EL (cell line): ENCODE measurements around the gene TMEM260.

Source experiments
- DNase-seq: peaks from one replicate; pipeline ENCODE4 v3.0.0-alpha.2; 2016

Gene TMEM260

DNA sequence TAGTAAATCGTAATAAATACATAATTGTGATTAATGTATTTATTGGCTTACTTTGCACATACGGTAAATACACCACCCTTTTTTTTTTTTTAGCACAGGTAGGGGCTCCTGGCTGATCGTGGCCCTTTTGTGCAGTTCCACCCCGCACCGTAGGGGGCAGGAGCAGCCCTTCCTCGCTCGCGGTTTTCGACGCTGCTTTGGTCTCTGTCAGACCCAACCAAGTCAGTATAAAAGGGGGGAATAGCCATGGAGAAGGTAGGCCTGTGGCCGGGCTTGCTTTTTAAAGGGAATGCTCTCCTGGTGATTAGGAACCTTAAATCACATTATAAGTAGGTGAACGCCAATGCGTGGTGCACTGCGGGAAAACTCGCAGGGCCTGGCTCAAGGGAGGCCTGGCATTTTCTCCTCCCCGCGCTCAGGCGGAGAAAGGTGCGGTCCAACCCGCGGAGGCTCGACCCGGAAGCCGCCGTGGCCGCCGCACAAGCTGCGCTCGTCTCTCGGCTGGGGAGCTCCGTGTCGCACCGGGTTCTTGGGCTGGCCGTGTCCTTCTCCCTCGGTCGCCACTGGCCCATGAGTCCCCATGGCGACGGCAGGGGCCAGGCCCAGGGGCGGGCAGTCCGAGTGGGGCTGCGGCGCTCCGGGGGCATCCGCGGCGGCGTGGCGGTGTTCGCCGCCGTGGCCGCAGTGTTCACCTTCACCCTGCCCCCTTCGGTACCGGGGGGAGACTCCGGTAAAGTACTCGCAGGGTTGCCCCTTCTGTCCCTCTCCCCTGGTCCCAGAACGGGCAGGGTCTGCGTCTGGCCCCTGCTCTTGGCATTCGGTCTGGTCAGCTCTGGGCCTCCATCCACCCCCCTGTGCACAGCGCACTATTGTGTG is at the start of gene TMEM260:
Gene TMEM260, plus strand, starts transcription at position 454 of the 876 bp plus-strand sequence. Its CDS starts 117 bp downstream, at position 571.
- DNase-seq, result peak; percentile 82

DNA sequence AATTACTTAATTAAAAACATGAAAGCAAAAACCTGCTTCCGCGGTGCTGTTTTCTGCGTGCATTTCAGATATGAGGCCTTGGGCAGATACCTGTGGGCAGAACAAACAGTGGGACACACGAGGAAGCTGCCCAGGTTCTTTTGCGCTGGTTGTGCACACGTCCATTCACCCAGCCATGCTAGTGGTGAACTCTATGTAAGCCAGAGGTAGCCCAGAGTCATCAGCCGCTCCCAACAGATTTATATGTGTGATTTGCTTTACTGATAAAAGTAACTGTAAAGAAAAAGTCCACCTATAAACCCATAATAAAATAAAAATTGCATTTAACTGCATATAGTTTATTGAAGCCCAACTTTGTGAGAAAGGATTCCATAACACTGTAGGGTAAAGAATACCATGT is 47.1 kb upstream of the TMEM260 start:
- DNase-seq, result no peak

DNA sequence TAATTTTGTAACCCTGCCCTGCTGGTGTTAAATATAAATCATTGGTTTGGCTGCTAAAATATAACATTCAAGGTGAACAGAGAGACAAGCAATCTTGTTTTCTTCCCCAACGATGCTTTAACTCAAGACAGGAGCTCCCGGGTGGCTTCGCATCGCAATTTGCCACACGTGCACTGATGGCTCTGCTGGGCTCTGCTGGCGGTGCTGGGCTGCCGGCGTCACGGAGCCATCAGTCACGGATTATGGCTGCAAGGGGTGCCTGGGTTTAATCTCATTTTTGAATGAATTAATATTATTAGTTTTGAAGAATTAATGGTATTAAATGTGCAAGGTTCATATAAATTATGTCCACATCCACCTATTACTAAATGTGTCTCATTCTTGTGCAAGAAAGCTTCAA is 44.9 kb upstream of the TMEM260 start:
- no peak for DNase-seq

DNA sequence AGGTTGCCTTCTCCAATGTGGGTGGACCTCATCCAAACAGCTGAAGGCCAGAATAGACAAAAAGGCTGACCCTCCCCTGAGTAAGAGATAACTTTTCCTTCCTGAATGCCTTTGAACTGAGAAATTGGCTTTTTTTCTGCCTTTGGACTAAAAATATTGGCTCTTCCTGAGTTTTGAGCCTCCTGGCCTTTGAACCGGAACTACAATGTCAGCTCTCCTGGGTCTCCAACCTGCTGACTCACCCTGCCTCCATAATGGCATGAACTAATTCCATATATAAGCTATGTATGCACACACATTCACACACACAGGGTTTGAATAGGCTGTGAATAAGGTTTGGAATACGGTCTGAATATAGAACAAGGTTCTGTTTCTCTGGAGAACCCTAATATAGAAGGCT is 39.7 kb upstream of the TMEM260 start:
- no peak for DNase-seq

DNA sequence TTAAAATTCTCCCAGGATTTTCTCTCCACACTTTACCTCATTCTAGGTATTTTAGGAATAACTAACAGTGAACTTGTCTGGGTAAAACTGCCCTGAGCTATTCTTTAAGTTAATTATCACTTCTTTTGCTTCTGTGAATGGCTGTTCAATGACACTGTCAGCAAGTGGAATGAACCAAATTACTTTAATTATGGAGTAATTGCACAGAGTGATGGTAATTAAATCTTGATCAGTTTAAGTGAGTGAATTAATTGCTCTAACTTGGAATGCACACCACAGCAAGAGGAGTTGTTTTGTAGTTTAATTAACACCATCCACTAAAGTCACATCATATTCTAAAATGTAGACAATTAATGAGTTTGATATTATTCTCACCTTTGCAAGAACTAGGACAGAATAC is 36.2 kb upstream of the TMEM260 start:
- DNase-seq, result no peak

DNA sequence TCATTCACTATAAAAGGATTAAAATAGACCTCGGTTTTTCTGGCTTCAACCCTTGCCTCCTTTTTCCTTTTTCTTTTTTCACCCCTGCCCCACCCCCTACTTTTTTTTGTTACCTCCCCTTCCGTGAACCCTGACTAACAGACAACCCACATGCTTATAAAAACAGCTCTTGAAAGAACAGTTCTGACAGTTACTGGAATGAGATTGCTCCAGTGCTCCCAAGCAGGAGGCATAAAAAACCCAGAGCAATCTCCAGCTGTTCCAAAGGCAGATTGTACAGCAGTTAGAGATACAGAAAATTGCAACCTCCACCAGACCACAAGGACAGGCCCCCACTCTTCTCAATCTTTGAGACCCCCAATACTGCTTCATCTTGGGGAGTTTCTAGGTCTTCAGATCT is 29.9 kb upstream of the TMEM260 start:
- DNase-seq, result no peak

DNA sequence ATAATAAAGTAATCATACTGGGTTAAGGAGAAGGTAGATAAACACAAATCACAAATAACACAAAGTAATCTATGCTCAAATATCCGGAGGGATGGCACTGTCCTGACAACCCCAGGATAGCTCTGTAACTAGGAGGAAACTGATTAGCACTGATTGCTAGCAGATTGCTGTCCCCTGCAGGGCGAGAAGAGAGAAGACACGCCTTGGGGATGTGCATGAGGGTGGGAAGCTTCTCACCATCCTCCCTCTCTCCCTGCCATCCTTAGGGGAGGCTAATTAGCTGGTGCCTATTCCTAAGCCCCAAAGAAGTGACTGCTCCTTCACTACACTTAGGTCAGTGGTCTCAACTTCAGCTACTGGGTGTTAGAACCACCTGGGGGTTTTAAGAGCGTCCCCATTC is 27.0 kb upstream of the TMEM260 start:
- DNase-seq, result no peak

DNA sequence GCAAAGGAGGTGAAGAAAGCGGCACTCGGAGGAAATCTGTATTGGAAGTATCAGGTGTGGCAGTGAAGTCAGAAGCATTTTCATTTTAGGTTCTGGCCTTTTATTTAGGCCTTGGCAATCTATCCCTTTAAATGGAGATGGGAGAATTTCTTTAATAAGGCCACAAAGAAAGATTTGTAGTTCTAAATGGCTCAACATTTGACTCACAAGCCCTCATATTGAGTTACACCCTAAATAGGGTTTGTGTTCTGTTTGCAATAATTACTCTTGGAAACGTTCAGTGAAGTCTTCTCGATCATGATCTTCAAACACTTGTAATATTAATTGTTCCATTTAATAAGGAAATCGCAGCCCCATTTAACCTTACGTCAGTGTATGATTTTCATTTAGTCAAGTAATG is 25.3 kb upstream of the TMEM260 start:
- no peak for DNase-seq

DNA sequence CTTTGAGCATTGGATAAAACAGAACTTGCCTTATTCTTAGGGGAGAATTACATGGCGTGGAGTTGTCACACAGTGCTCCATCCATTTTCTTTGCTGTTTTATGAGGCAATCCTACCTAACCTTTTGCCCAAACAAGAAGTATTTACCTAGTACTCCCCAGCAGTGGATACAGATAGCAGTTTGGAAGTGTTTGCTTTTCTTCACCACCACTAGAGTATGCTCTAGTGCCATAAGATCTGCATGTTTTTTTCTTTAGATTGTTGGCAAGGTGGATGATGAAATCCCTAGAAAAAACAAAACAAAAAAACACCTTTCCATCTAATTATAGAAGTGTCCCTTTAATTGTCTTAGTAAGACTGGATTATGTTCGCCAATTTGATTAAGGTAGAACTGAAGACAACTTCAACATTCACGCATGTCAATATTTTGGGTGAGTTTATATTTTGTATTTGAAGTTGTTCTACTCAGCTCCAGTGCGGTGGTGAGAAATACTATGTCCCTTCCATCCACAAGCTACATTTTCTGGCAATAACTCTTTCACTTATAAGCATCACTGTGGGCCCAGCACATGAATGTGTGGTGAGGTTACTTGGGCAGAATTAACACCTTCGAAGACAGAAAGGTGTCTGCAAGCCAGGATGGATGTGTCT is 23.6 kb upstream of the TMEM260 start:
- DNase-seq, result peak; percentile 5

DNA sequence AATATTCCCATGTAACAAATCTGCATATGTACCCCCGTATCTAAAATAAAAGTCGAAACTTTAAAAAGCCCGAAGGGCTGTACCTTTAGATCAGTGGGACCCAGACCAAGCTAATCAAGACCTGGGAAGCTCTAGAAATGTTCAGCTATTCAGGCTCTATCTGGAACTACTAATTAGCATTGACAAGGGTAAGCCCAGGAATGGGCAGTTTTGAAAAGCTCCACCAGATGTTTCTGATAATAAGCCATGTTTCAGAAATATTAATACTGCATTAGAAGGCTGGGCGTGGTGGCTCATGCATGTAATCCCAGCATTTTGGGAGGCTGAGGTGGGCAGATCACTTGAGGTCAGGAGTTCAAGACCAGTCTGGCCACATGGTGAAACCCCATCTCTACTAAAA is 20.4 kb upstream of the TMEM260 start:
- DNase-seq, result no peak

DNA sequence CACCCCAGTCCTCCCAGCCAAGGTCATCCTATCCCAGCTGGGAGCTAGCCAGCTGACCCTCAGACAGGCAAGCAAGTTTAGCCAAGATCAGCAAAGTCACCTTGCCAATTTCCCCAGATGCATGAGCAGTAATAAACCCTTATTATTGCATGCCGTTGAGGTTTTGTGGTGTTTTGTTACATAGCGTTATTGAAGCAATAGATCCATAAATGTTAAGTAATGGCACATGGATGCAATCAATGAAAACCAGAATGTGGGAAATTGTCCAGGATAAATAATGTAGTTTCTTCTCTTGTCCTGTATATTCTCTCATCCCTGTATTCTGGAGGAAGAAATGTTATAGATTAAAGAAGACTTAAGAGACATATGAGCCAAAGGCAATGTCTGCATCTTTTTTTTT is 18.0 kb upstream of the TMEM260 start:
- no peak for DNase-seq

DNA sequence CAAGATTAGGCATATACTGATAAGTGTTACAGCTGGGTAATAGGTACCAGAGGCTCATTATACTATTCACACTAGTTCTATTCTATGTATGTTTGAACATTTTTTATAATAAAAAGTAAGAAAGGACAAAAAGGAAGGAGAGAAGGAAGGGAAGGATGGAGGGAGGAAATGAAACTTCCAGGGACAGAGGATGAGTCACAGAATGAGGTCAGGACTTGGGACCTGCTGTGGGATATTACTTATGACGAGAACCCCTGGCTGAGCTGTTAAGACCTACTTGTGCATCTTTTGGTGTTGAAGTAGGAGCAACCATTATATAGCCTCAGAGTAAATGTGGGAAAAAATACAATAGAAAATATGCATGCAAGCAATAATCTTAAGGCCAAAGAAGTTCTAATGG is 16.7 kb upstream of the TMEM260 start:
- DNase-seq, result peak; percentile 6

DNA sequence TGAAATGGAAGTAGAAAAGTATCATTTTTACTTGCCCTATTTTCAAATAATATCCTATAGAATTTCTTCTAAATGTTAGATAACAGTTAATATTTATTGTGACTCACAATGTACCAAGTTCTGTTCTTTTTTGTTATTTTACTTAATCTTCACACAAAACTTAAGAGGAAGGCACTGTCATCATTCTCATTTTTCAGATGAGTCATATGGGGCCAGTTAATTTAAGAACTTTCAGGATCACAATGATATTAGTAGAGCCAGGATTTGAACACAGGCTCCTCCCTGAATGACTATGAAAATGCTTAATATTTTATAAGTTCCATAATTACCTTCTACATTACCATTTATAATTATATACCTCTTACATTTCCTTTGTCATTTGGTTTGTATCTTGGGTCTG is 10.4 kb upstream of the TMEM260 start:
- DNase-seq, result no peak

DNA sequence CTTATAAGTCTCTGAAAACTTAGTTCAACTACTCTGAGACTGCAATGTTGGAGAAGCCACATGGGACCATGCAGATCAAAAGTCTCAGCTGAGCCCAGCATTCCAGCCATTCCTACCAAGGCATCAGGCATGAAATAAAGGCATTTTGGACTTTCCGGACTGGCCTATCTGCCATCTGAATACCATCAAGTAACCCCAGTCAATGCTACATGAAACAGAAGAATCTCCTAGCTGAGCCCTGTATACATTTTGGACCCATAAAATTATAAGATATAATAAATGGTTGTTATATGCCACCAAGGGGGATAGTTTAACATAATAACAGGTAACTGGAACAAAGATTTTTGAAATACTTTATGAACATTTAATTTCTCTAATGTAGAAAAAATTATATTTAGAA is 9.3 kb upstream of the TMEM260 start:
- DNase-seq, result no peak

DNA sequence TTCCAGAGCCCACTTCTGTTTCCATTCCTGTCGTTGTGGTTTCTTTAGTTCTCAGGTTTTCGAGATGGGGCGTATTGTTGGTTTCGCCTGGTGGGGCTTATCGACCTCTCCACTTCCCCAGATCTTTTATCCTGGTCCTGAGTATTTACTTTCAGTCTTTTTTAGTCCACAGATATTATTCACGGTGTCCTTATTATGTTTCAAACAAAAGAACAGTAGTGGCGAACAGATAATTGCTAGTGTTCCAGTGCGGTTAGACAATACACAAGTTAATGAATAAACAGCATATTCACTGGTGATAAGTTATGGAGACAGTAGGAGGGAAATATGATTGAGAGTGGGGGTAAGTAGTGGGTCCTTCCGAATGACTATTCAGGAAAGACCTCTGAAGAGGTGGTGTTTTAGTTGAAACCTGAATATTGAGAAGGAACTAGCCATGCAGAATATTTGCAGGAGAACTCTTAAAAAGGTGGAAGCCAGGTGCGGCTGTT is 668 bp downstream of the TMEM260 start:
- DNase-seq, result no peak

DNA sequence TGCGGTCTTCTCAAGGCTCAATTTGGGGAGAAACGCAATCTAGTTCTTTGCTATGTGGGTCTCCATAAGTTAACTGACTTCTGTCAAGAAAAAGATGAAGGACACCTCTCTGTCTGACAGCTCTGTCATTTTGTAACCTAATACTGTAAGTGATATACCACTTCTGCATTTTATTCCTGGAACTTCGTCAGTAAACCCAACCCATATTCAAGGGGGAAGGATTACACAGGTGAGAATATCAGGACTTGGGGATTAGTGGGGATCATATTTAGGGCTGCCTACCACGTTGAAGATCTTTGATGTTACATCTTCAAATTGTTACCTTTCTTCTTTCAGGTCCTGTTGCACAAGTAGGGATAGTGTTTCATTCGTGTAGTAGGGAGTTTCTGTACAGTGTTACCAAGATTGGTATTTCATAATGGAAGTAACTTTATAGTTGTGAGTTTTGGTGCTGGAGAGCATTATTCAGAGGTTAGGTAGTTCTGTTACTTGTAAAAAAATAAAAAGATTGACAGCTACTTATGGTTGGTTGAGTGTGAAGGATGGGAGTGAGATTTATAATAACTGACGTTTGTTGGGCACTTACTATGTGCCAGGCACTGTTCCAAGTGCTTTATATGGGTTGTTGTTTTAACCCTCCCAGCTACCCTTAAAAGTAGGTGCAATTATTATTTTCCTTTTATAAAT is 1.6 kb downstream of the TMEM260 start:
- no peak for DNase-seq

DNA sequence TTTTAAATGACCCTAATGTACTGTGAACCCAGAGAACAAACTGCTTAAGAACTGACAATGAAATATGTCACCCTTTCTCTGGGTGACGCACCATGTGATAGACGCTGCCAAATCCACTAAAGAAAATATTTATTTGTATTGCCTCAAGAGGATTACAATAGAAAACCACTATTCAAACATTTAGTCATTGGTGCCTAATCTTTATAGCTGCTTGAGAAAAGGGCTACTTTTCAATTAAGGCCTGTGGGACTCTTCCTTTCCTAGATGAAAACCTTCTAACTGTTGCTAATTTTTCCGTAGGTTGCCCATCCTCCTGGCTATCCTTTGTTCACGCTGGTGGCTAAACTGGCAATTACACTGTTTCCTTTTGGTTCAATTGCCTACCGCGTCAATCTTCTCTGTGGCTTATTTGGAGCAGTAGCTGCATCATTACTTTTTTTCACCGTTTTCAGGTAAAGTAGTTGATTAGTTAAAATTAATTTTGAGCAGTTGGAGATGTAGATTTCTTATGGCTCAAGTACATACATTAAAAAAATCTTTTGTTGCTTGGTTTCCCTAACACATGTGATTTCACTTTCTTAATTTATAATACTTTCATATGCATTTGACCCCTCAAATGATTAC is 6.0 kb downstream of the TMEM260 start:
- no peak for DNase-seq

DNA sequence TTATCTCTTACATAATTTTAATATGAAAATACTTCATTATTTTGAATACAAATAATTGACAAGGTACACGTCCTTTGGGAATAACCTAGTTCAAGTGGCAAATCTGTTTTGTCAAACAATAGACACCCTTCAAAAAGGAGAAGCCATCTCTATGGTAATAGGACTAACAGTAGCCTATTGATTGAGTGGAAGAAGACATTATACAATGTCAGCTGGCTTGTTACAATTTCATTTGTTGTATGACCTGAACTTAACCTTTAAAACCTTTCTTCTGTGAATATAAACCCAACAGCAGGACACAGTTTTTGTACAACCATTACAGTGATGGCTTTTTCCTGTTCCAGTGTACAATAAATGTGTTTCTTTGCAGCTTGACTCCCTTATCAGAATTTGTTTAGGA is 8.1 kb downstream of the TMEM260 start:
- no peak for DNase-seq

DNA sequence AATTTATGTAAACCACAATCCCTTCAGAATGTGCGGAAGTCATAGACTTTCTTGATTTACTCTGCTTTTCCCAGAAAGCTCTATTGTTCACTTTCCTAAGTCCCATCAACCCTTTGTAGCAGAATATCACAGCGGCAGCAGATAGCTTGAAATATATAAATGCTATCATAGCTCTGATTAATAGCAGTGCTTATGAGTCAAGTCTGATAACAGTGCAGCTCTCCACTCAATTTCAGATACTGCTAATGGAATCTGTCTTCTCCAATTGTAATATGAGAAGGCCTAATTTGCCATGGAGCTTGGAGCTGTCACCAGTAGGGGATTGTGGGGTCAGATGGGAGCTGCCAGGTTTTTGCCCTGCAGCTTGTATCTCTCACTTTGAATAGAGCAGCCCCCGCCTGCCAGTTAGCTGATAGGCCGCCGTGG is 10.9 kb downstream of the TMEM260 start:
- DNase-seq, result no peak

DNA sequence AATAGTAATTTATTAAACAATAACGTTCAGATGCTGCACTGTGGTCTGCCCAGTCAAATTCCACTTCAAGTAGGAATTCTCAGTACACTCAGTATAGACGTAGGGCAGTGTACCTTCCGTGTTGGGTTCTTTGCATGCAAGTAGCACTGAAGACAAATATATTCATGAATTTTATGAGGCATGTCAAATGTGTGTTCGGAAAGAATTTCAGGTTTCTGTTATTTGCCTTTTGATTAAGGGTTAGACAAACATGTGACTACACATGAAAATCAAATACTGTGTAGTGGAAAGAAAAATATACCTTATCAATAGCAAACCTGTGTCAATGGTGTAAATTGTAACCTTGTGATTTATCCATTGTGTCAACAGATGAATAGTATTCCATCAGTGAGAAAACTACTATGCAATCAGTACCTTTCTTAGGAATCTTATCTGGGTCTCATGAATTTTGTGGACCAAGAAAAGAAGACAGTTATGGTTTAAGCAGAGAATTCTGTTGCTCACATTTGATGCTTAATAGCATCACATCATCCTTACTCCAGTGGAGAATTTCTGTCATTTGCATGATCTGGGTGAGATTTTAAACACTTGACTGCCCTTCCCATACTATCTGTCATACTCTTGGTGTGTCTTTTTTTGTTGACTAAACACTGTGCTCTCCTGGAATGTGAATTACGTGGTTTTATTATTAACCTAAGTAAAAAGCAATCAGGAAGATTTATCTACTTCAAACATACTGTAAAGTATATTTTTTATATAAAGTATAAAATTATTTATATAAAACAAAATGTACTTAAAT is 13.3 kb downstream of the TMEM260 start:
- no peak for DNase-seq

DNA sequence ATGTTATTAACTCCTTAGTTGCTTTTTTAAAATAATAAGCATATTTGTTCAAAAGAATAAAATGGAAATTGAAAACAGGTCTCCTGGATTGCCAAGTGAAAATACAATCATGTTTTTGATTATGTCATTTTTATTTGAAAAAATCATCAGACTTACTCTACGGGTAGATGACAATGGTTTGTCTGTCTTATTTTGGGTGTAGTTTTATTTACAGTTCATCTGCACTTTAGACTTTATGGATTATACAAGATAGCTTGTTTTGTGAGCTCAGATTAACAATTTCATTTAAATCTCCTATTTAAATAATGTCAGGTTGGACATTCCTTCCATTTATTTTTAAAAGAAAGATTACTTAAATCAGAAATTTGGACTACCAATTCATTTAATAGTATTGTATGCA is 14.8 kb downstream of the TMEM260 start:
- no peak for DNase-seq

DNA sequence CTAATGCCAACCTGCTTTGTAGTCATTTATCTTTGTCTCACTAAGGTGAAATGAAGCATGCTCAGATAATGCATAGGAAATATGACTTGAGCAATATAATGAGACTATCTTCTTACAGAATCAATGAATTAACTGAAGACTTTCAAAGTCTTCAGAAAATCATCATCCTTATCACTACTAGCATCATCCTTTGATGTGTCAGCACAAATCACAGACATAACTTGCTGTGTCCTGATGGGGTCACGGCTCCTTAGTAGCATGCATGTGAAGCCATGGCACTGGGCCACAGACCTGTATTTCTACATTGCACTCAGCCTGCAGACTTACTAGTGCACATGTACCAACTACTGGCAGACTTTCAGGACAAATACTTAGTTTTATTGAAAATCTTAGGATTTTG is 18.9 kb downstream of the TMEM260 start:
- DNase-seq, result no peak
